H1 (cell line): Measurements from ENCODE around the gene MMP12. TPM values are rescaled to one million over a fixed set of nuclear protein-coding genes. Genes with fewer than 3 reads are reported as not detected.

Experiments
- CTCF ChIA-PET: fragments of 300-600 bp; sonication (Branson Sonifier 250); formaldehyde crosslinking; loops from one replicate; lab custom pipeline; 2021; ENCODE audit not compliant: partially characterized antibody; lab: Charles Lee
- POLR2A ChIA-PET: fragments of 300-600 bp; sonication (Branson Sonifier 250); formaldehyde crosslinking; loops from one replicate; lab custom pipeline; 2021; ENCODE audit warnings: inconsistent platforms; ENCODE audit not compliant: partially characterized antibody; lab: Charles Lee
- DNase-seq, 2 experiments: peaks; one replicate each; pipeline versions ENCODE4 v3.0.0 to v3.0.0-alpha.2; 2010 to 2022; ENCODE audit warnings: low spot score in 2 of 2, low read depth in 1 of 2, mixed read lengths in 1 of 2
- FAIRE-seq: peaks from 2 replicates; lab custom pipeline; 2011; peaks lifted over from hg19 to GRCh38; lab: Jason Lieb, UNC
- H2AFZ ChIP-seq: 2 replicates; pipeline ENCODE4 v1.8.1; 2012; ENCODE audit warnings: low read length, inconsistent platforms
- H2AK5ac ChIP-seq: 2 replicates; pipeline ENCODE4 v1.6.1; 2013; ENCODE audit warnings: low read depth, low read length
- H2BK120ac ChIP-seq: replicated peaks from 2 replicates; pipeline ENCODE3; 2013; ENCODE audit warnings: low read depth, low read length, inconsistent platforms
- H2BK12ac ChIP-seq: 2 replicates; pipeline ENCODE4 v1.6.1; 2013; ENCODE audit warnings: low read depth, low read length
- H2BK15ac ChIP-seq: 2 replicates; pipeline ENCODE4 v1.6.1; 2013; ENCODE audit warnings: low read length
- H2BK20ac ChIP-seq: 2 replicates; pipeline ENCODE4 v1.6.1; 2013; ENCODE audit warnings: low read length
- H2BK5ac ChIP-seq: 2 replicates; pipeline ENCODE4 v1.6.1; 2013; ENCODE audit warnings: low read depth, low read length
- H3K14ac ChIP-seq: 2 replicates; pipeline ENCODE4 v1.6.1; 2013; ENCODE audit warnings: inconsistent platforms; ENCODE audit not compliant: insufficient read length
- H3K18ac ChIP-seq: 2 replicates; pipeline ENCODE4 v1.6.1; 2013; ENCODE audit warnings: low read length; ENCODE audit errors: extremely low read depth
- H3K23ac ChIP-seq: 2 replicates; pipeline ENCODE4 v1.6.1; 2013; ENCODE audit warnings: inconsistent platforms; ENCODE audit not compliant: insufficient read length
- H3K23me2 ChIP-seq: 2 replicates; pipeline ENCODE4 v1.6.1; 2013; ENCODE audit warnings: low read depth, low read length
- H3K27ac ChIP-seq: 2 replicates; pipeline ENCODE4 v1.6.1; 2011; ENCODE audit warnings: low read depth, low read length, inconsistent platforms
- H3K27me3 ChIP-seq, 4 experiments: replicated peaks in 1 of 4; 1 replicate in 1 of 4; 2 replicates in 3 of 4; pipeline versions ENCODE4 v1.6.1 to v1.8.1; 2011 to 2013; ENCODE audit warnings: low read length in 3 of 4, mild to moderate bottlenecking in 3 of 4, inconsistent platforms in 2 of 4, mixed read lengths in 2 of 4, moderate library complexity in 1 of 4; ENCODE audit not compliant: control insufficient read depth in 3 of 4, insufficient read depth in 3 of 4; ENCODE audit errors: extremely low read depth in 1 of 4
- H3K36me3 ChIP-seq, 4 experiments: 2 replicates each; pipeline versions ENCODE4 v1.6.1 to v1.8.1; 2011 to 2013; ENCODE audit warnings: mild to moderate bottlenecking in 4 of 4, low read length in 3 of 4, moderate library complexity in 2 of 4, control low read depth in 1 of 4, inconsistent platforms in 1 of 4; ENCODE audit not compliant: insufficient read depth in 4 of 4, control insufficient read depth in 2 of 4
- H3K4ac ChIP-seq: replicated peaks from 2 replicates; pipeline ENCODE3; 2013; ENCODE audit warnings: low read length, low read depth, mixed read lengths, inconsistent platforms; ENCODE audit not compliant: insufficient read length
- H3K4me1 ChIP-seq, 4 experiments: replicated peaks in 1 of 4; 1 replicate in 1 of 4; 2 replicates in 3 of 4; pipeline versions ENCODE4 v1.6.1 to v1.8.1; 2011 to 2013; ENCODE audit warnings: low read length in 3 of 4, inconsistent platforms in 2 of 4, mixed read lengths in 1 of 4; ENCODE audit not compliant: insufficient read depth in 4 of 4, control insufficient read depth in 3 of 4
- H3K4me2 ChIP-seq, 2 experiments: 2 replicates each; pipeline versions ENCODE4 v1.6.1 to v1.8.1; 2011 to 2013; ENCODE audit warnings: low read depth in 2 of 2, low read length in 2 of 2, control low read depth in 1 of 2, inconsistent platforms in 1 of 2, mild to moderate bottlenecking in 1 of 2; ENCODE audit not compliant: insufficient read depth in 1 of 2
- H3K4me3 ChIP-seq, 4 experiments: fragments of 200-600, 300-600 bp in 1 of 4; sonication (generic), shearing (Covaris generic), sonication (Bioruptor Twin) in 1 of 4; 2 replicates each; pipeline versions ENCODE4 v1.5.1 to v1.8.1; 2011 to 2016; ENCODE audit warnings: low read length in 4 of 4, low read depth in 3 of 4, control low read depth in 2 of 4, inconsistent platforms in 2 of 4, mild to moderate bottlenecking in 2 of 4, mixed read lengths in 1 of 4, moderate library complexity in 1 of 4; ENCODE audit not compliant: insufficient read depth in 2 of 4; ENCODE audit errors: extremely low read depth in 1 of 4
- H3K56ac ChIP-seq: replicated peaks from 2 replicates; pipeline ENCODE3; 2013; ENCODE audit warnings: low read depth, mild to moderate bottlenecking, mixed read lengths, low read length, inconsistent platforms; ENCODE audit not compliant: insufficient read length
- H3K79me1 ChIP-seq: 2 replicates; pipeline ENCODE4 v1.6.1; 2013; ENCODE audit warnings: low read depth, low read length, control low read depth
- H3K79me2 ChIP-seq, 2 experiments: 2 replicates each; pipeline versions ENCODE4 v1.6.1 to v1.8.1; 2012 to 2013; ENCODE audit warnings: low read length in 2 of 2, mild to moderate bottlenecking in 2 of 2, inconsistent platforms in 1 of 2; ENCODE audit not compliant: insufficient read depth in 2 of 2, control insufficient read depth in 1 of 2
- H3K9ac ChIP-seq, 4 experiments: replicated peaks in 1 of 4; 1 replicate in 1 of 4; 2 replicates in 3 of 4; pipeline versions ENCODE4 v1.6.1 to v1.8.1; 2011 to 2013; ENCODE audit warnings: low read depth in 3 of 4, low read length in 3 of 4, control low read depth in 2 of 4, mild to moderate bottlenecking in 2 of 4, moderate library complexity in 2 of 4, inconsistent platforms in 1 of 4; ENCODE audit errors: extremely low read depth in 1 of 4
- H3K9me3 ChIP-seq, 2 experiments: 2 replicates each; pipeline versions ENCODE4 v1.6.1 to v1.8.1; 2012 to 2013; ENCODE audit warnings: mild to moderate bottlenecking in 2 of 2, moderate library complexity in 2 of 2, control low read depth in 1 of 2, inconsistent platforms in 1 of 2, low read depth in 1 of 2, low read length in 1 of 2, mixed read lengths in 1 of 2; ENCODE audit not compliant: insufficient read depth in 2 of 2
- H4K20me1 ChIP-seq, 2 experiments: replicated peaks in 1 of 2; 2 replicates each; pipeline versions ENCODE3 to v1.8.1; 2011 to 2013; ENCODE audit warnings: inconsistent platforms in 2 of 2, low read length in 2 of 2, mild to moderate bottlenecking in 1 of 2; ENCODE audit not compliant: insufficient read depth in 2 of 2, control insufficient read depth in 1 of 2
- H4K5ac ChIP-seq: 2 replicates; pipeline ENCODE4 v1.6.1; 2013; ENCODE audit warnings: low read length, low read depth, mixed read lengths, inconsistent platforms; ENCODE audit not compliant: insufficient read length
- H4K8ac ChIP-seq: 2 replicates; pipeline ENCODE4 v1.8.0; 2013; ENCODE audit warnings: mild to moderate bottlenecking, moderate library complexity, low read length, inconsistent platforms; ENCODE audit not compliant: insufficient read depth; ENCODE audit errors: extremely low read depth
- H4K91ac ChIP-seq: replicated peaks from 2 replicates; pipeline ENCODE3; 2013; ENCODE audit warnings: low read length, mixed read lengths, inconsistent platforms; ENCODE audit not compliant: insufficient read length
- ATF2 ChIP-seq: IDR thresholded peaks from 2 replicates; pipeline ENCODE4 v1.6.1; 2012; ENCODE audit warnings: low read length, inconsistent platforms
- BCL11A ChIP-seq, 2 experiments: IDR thresholded peaks; one replicate each; pipeline ENCODE4 v1.6.1; 2011; ENCODE audit warnings: low read depth in 2 of 2, low read length in 2 of 2, mild to moderate bottlenecking in 2 of 2
- CHD1 ChIP-seq: IDR thresholded peaks from 2 replicates; pipeline ENCODE4 v1.6.1; 2012; ENCODE audit warnings: low read depth, low read length, improper control_type of control experiment
- EGR1 ChIP-seq: IDR thresholded peaks from 2 replicates; pipeline ENCODE4 v1.6.1; 2011; ENCODE audit warnings: low read depth, low read length, borderline replicate concordance
- EP300 ChIP-seq, 2 experiments: IDR thresholded peaks; 1 replicate in 1 of 2; 2 replicates in 1 of 2; pipeline ENCODE4 v1.6.1; 2011 to 2012; ENCODE audit warnings: low read depth in 2 of 2, low read length in 2 of 2, mild to moderate bottlenecking in 2 of 2, borderline replicate concordance in 1 of 2, inconsistent platforms in 1 of 2, moderate library complexity in 1 of 2
- MAFK ChIP-seq: IDR thresholded peaks from 2 replicates; pipeline ENCODE4 v1.6.1; 2012; ENCODE audit warnings: low read depth, mild to moderate bottlenecking, improper control_type of control experiment, low read length
- MAX ChIP-seq: IDR thresholded peaks from 2 replicates; pipeline ENCODE4 v1.6.1; 2012; ENCODE audit warnings: inconsistent platforms
- POLR2A ChIP-seq, 2 experiments: IDR thresholded peaks; 1 replicate in 1 of 2; 2 replicates in 1 of 2; pipeline ENCODE4 v1.6.1; 2011; ENCODE audit warnings: low read depth in 2 of 2, low read length in 2 of 2, mild to moderate bottlenecking in 2 of 2; ENCODE audit errors: control extremely low read depth in 1 of 2
- RNF2 ChIP-seq: fragments of 200-900, 300-1000 bp; sonication (generic); IDR thresholded peaks from 2 replicates; pipeline ENCODE4 v1.7.1; 2016; ENCODE audit warnings: borderline replicate concordance, low read depth, mild to moderate bottlenecking, antibody characterized with exemption, low read length; ENCODE audit not compliant: poor library complexity, severe bottlenecking; ENCODE audit errors: missing control alignments
- SRF ChIP-seq: IDR thresholded peaks from 2 replicates; pipeline ENCODE4 v1.6.1; 2011; ENCODE audit warnings: mild to moderate bottlenecking, low read depth, low read length, moderate library complexity
- TCF12 ChIP-seq: IDR thresholded peaks from 2 replicates; pipeline ENCODE4 v1.6.1; 2011; ENCODE audit warnings: low read depth, mild to moderate bottlenecking, low read length
- ZNF274 ChIP-seq: IDR thresholded peaks from 2 replicates; pipeline ENCODE4 v1.7.0; 2012; ENCODE audit warnings: low read length, borderline replicate concordance; ENCODE audit errors: extremely low read depth
- WGBS, 2 experiments: shearing (Covaris generic) in 1 of 2; methylation state at CpG; one replicate each; pipeline versions ENCODE4 v1.1.6 to v1.1.7; 2013 to 2015; ENCODE audit warnings: low lambda C conversion rate in 2 of 2, mixed read lengths in 2 of 2, inconsistent platforms in 1 of 2, low coverage in 1 of 2, missing lambda C conversion rate in 1 of 2; ENCODE audit not compliant: insufficient replicate concordance in 2 of 2, insufficient coverage in 1 of 2, insufficient read length in 1 of 2; ENCODE audit errors: extremely low coverage in 1 of 2, missing lambda C conversion rate in 1 of 2; 5-methylcytosine and 5-hydroxymethylcytosine counted together
- polyA plus RNA-seq, 7 experiments: library from polyadenylated mRNA; depleted of rRNA in 3 of 7; stranded (reverse) in 5 of 7; unstranded in 2 of 7; fragments of >200 nt in 5 of 7; fragments of 200-250 nt in 2 of 7; gene quantifications; 1 replicate in 5 of 7; 2 replicates in 1 of 7; 4 replicates in 1 of 7; pipeline versions ENCODE4 v1.2.1 to v1.2.3, GENCODE V29; 2011 to 2013; ENCODE audit warnings: missing spikeins in 2 of 7, mixed read lengths in 2 of 7
- total RNA-seq: library from RNA; stranded (reverse); fragmentation: NEBNext Ultra II Directional; extraction: Animal tissue kit (Norgen Biotek cat#: 25700); gene quantifications from 2 replicates; pipeline ENCODE4 v1.2.1, GENCODE V29; 2021

The MMP12 gene
- total and polyA plus RNA-seq, 2 of the 8 experiments (the other 6 are each of a cell fraction or from before 2014, with no cell fraction given) = not detected

GRCh38 chr11:102837156-102837555 lies 37.6 kb downstream of the MMP12 start:
- Histone ChIP-seq H3K27ac (no peak overlapping the region), H3K36me3 (no peaks in the 10 kb centered on the region), H3K4me1 (peaks cover 0 to 7% (median 1%) of the 10 kb centered on the region in 4 experiments; a peak in 4 of 7 replicates), H3K79me2 (no peaks in the 10 kb centered on the region), H3K56ac (no peak overlapping the region), H3K4me3 (no peak overlapping the region), H2AFZ (no peak overlapping the region), H2BK12ac (no peak overlapping the region), H2BK5ac (no peak overlapping the region), H3K14ac (no peak overlapping the region), H2BK20ac (no peak overlapping the region), H4K20me1 (no peaks in the 10 kb centered on the region), H3K4ac (no peak overlapping the region), H3K23me2 (no peaks in the 10 kb centered on the region), H3K18ac (no peak overlapping the region), H3K27me3 (no peaks in the 10 kb centered on the region), H2AK5ac (no peak overlapping the region), H4K91ac (no peak overlapping the region), H3K23ac (no peak overlapping the region), H2BK15ac (no peak overlapping the region), H4K5ac (no peak overlapping the region), H2BK120ac (no peak overlapping the region), H4K8ac (no peak overlapping the region), H3K9me3 (no peaks in the 10 kb centered on the region), H3K79me1 (no peaks in the 10 kb centered on the region), H3K4me2 (no peak overlapping the region; a peak in 1 of 4 replicates), H3K9ac (no peak overlapping the region)
- POLR2A ChIA-PET = no interaction called here
- WGBS, 2 experiments = 94% methylated on average over 2 of the region's 2 CpGs; no CpG with 5 or more reads in 1 of the 2 experiments
- CTCF ChIA-PET = interaction anchor here (0.9 to 2.3 kb wide), 3 partner anchors 42 to 104 kb away, joined by 3 to 7 read pairs (median 4); no protein-coding TSS in a partner anchor
- FAIRE-seq (no peak), DNase-seq (no peak)
- TF ChIP-seq BCL11A (IDR thresholded peaks at IDR 0.05; ENCODE audit: low read depth in 2 of 2, low read length in 2 of 2) = no peak
- no peak for TF ChIP-seq EP300 (IDR thresholded peaks at IDR 0.05; ENCODE audit: borderline replicate concordance in 1 of 2, low read depth in 2 of 2, low read length in 2 of 2)
- TF ChIP-seq MAFK = no peak
- TF ChIP-seq MAX = no peak
- TF ChIP-seq POLR2A (IDR thresholded peaks at IDR 0.05; ENCODE audit: control extremely low read depth in 1 of 2, low read depth in 2 of 2, low read length in 2 of 2) = no peak
- no peak for TF ChIP-seq CHD1
- TF ChIP-seq TCF12 = no peak
- no peak for TF ChIP-seq SRF
- TF ChIP-seq EGR1 = no peak
- no peak for TF ChIP-seq ATF2
- TF ChIP-seq RNF2 = no peak
- no peak for TF ChIP-seq ZNF274
